GM12878 (cell line): ENCODE measurements around the gene AFAP1L2. TPM values are rescaled to one million over a fixed set of nuclear protein-coding genes. Genes with fewer than 3 reads are reported as not detected.

Experiments
- ATAC-seq: fragments of 200-7000 bp; cut with Tn5 transposase; 3 replicates; pipeline ENCODE4 v1.9.1; 2020; ENCODE audit warnings: mild to moderate bottlenecking, moderate library complexity
- BruUV-seq: library from RNA; stranded (reverse); fragments of 400-500 nt; replicated peaks from 2 replicates; lab custom pipeline; 2021; lab: Mats Ljungman, UMichigan
- CTCF ChIA-PET: fragments of 300-600 bp; sonication (Branson Sonifier 250); formaldehyde crosslinking; extraction: SDS; loops from one replicate; lab custom pipeline; 2021; ENCODE audit warnings: inconsistent platforms; lab: Yijun Ruan, JAX
- POLR2A ChIA-PET: fragments of 350-600 bp; formaldehyde crosslinking; extraction: SDS; loops from one replicate; lab custom pipeline; 2021; ENCODE audit warnings: inconsistent platforms; lab: Charles Lee
- RAD21 ChIA-PET: fragments of 300-600 bp; sonication (Branson Sonifier 250); formaldehyde crosslinking; loops from one replicate; lab custom pipeline; 2023; ENCODE audit warnings: antibody characterized with exemption; ENCODE audit not compliant: unreplicated experiment; lab: Charles Lee
- SMC1A ChIA-PET: fragments of 300-600 bp; sonication (Branson Sonifier 250); formaldehyde crosslinking; loops from one replicate; lab custom pipeline; 2023; ENCODE audit not compliant: unreplicated experiment, uncharacterized antibody; lab: Charles Lee
- DNase-seq: peaks from one replicate; pipeline ENCODE4 v3.0.0-alpha.2; 2011; ENCODE audit warnings: low read depth, low spot score
- FAIRE-seq: peaks from 3 replicates; lab custom pipeline; 2011; peaks lifted over from hg19 to GRCh38; lab: Jason Lieb, UNC
- H2AFZ ChIP-seq: 2 replicates; pipeline ENCODE4 v1.6.0; 2011; ENCODE audit warnings: low read depth, low read length, control low read depth; ENCODE audit not compliant: control insufficient read depth
- H3K27ac ChIP-seq: 2 replicates; pipeline ENCODE4 v1.5.1; 2011; ENCODE audit warnings: control low read depth; ENCODE audit not compliant: control insufficient read depth, insufficient read depth
- H3K27me3 ChIP-seq, 2 experiments: replicated peaks in 1 of 2; 2 replicates each; pipeline versions ENCODE4 v1.6.0 to v1.6.1; 2011; ENCODE audit warnings: low read length in 1 of 2; ENCODE audit not compliant: control insufficient read depth in 2 of 2, insufficient read depth in 2 of 2
- H3K36me3 ChIP-seq, 2 experiments: 2 replicates each; pipeline ENCODE4 v1.5.1; 2011; ENCODE audit warnings: low read length in 1 of 2; ENCODE audit not compliant: control insufficient read depth in 2 of 2, insufficient read depth in 2 of 2
- H3K4me1 ChIP-seq: 2 replicates; pipeline ENCODE4 v1.6.1; 2011; ENCODE audit warnings: mild to moderate bottlenecking, low read length, moderate library complexity, mixed read lengths; ENCODE audit not compliant: control insufficient read depth, insufficient read depth
- H3K4me2 ChIP-seq: 2 replicates; pipeline ENCODE4 v1.6.0; 2011; ENCODE audit warnings: control low read depth; ENCODE audit not compliant: control insufficient read depth, insufficient read depth
- H3K4me3 ChIP-seq: fragments of 200-600 bp; sonication (generic); 2 replicates; pipeline ENCODE4 v1.5.1; 2016
- H3K79me2 ChIP-seq: 2 replicates; pipeline ENCODE4 v1.6.0; 2011; ENCODE audit warnings: low read length; ENCODE audit not compliant: control insufficient read depth, insufficient read depth
- H3K9ac ChIP-seq: 2 replicates; pipeline ENCODE4 v1.8.0; 2011; ENCODE audit warnings: low read length, control low read depth, mixed read lengths; ENCODE audit not compliant: control insufficient read depth, insufficient read depth
- H3K9me3 ChIP-seq: replicated peaks from 3 replicates; pipeline ENCODE4 v1.5.1; 2011; ENCODE audit warnings: mild to moderate bottlenecking, low read length; ENCODE audit not compliant: control insufficient read depth, insufficient read depth
- H4K20me1 ChIP-seq: 2 replicates; pipeline ENCODE4 v1.6.0; 2011; ENCODE audit not compliant: control insufficient read depth, insufficient read depth
- BCL3 ChIP-seq: IDR thresholded peaks from 2 replicates; pipeline ENCODE4 v1.6.1; 2011; ENCODE audit warnings: borderline replicate concordance, low read depth, mild to moderate bottlenecking, moderate library complexity, low read length; ENCODE audit not compliant: insufficient read depth, poor library complexity, severe bottlenecking
- CTCF ChIP-seq, 3 experiments: IDR thresholded peaks in 2 of 3; conservative IDR thresholded peaks in 1 of 3; 2 replicates each; pipeline ENCODE4 v1.5.1; 2011; ENCODE audit warnings: low read depth in 3 of 3, low read length in 3 of 3, mild to moderate bottlenecking in 3 of 3, control low read depth in 2 of 3, moderate library complexity in 2 of 3, inconsistent platforms in 1 of 3, mixed read lengths in 1 of 3; ENCODE audit not compliant: control insufficient read depth in 2 of 3, insufficient read depth in 1 of 3; ENCODE audit errors: extremely low read depth in 1 of 3
- LARP7 ChIP-seq: fragments of 450-650 bp; IDR thresholded peaks from 2 replicates; pipeline ENCODE4 v1.6.1; 2017; ENCODE audit warnings: mild to moderate bottlenecking
- RB1 ChIP-seq: fragments of 450-650 bp; formaldehyde crosslinking; IDR thresholded peaks from 2 replicates; pipeline ENCODE4 v1.6.1; 2017; ENCODE audit warnings: mild to moderate bottlenecking, borderline replicate concordance
- SREBF1 ChIP-seq: IDR thresholded peaks from 2 replicates; pipeline ENCODE4 v1.6.1; 2012; ENCODE audit warnings: mild to moderate bottlenecking, low read length
- WGBS: methylation state at CpG from one replicate; pipeline ENCODE4 v1.1.6; 2016; ENCODE audit warnings: low lambda C conversion rate; ENCODE audit not compliant: insufficient replicate concordance, insufficient coverage; ENCODE audit errors: missing lambda C conversion rate; 5-methylcytosine and 5-hydroxymethylcytosine counted together
- in situ Hi-C: fragments of 300-500 bp; cut with MboI; formaldehyde crosslinking; loops from 9 replicates; pipeline ENCODE4 v1.14.3; 2018; ENCODE audit warnings: mixed read lengths
- intact Hi-C: fragments of 100-400 bp; cut with micrococcal nuclease; formaldehyde crosslinking; loops from one replicate; pipeline ENCODE4 v1.14.2; 2022; ENCODE audit not compliant: unreplicated experiment
- polyA plus RNA-seq, 11 experiments: library from polyadenylated mRNA; depleted of rRNA in 4 of 11; unstranded in 6 of 11; stranded (reverse) in 5 of 11; fragments of >200 nt; fragmentation: Nextera tagmentation in 4 of 11; fragmentation: Illumina TruSeq in 1 of 11; extraction: Ambion mirVana in 4 of 11; extraction: Trizol in 1 of 11; gene quantifications; 1 replicate in 1 of 11; 2 replicates in 10 of 11; pipeline versions ENCODE4 v1.2.1 to v1.2.3, GENCODE V29; 2011 to 2016; ENCODE audit warnings: inconsistent platforms in 2 of 11, missing spikeins in 2 of 11, low read depth in 1 of 11
- total RNA-seq, 4 experiments: library from RNA; depleted of rRNA in 3 of 4; stranded (reverse); fragments of >200 nt in 3 of 4; fragmentation: Illumina TruSeq in 1 of 4; extraction: Trizol in 1 of 4; gene quantifications; 2 replicates each; pipeline versions ENCODE4 v1.2.1 to v1.2.3, GENCODE V29; 2013 to 2021
- TF ChIP-seq, protein P1 (sequence below): fragments of 150-350 bp; IDR thresholded peaks from 2 replicates; pipeline ENCODE4 v1.6.1; 2014; ENCODE audit warnings: mild to moderate bottlenecking, low read depth, low read length

AFAP1L2 gene
- total and polyA plus RNA-seq, 10 of the 15 experiments (the other 5 are each of a cell fraction or from before 2014, with no cell fraction given): 0.03 to 4.0 (median 0.34) TPM

DNA sequence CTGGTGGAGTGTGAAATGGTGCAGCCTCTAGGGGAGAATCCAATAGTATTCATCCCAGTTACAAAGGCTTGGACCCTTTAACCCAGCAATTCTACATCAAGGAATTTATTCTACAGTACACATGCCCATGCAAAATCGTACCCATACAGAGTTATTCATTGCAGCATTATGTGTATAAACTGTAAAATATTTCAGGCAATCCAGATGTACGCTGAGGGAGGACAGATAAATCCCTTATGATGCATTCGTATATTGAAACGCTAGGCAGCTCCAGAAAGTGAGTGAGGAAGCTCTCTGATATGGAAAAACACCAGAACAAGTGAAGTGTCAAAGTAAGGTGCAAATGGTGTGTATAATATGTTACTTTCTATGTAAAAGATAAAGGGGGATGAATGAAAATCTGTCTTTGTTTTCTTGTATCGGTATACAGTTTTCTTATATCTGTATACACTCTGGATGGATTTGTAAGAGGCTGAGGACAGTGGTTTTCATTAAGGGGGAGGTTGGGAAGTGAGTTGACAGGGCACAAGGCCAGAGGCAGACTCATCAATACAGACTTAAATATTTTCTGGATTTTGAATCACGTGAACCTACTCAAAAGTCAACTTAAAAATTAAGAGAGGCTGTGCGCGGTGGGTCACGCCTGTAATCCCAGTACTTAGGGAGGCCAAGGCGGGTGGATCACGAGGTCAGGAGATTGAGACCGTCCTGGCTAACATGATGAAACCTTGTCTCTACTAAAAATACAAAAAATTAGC is 148.1 kb downstream of the AFAP1L2 start:
- Histone ChIP-seq H4K20me1 (no peaks in the 10 kb centered on the region), H3K79me2 (no peaks in the 10 kb centered on the region), H3K4me1 (peaks cover 2% of the 10 kb centered on the region; the same call in 1 of the 2 replicates), H3K27ac (no peak overlapping the region), H3K4me2 (no peak overlapping the region)
- WGBS: 28% methylated on average over 12 of the region's 12 CpGs
- SMC1A ChIA-PET: interaction anchor here (1.1 kb wide), 1 partner anchor 458 kb away, joined by 3 read pairs; no protein-coding TSS in a partner anchor
- DNase-seq: no peak
- intact Hi-C loops: no loop called here
- TF ChIP-seq RB1: no peak
- no peak for TF ChIP-seq SREBF1
- TF ChIP-seq LARP7: no peak
- TF ChIP-seq, protein P1, sequence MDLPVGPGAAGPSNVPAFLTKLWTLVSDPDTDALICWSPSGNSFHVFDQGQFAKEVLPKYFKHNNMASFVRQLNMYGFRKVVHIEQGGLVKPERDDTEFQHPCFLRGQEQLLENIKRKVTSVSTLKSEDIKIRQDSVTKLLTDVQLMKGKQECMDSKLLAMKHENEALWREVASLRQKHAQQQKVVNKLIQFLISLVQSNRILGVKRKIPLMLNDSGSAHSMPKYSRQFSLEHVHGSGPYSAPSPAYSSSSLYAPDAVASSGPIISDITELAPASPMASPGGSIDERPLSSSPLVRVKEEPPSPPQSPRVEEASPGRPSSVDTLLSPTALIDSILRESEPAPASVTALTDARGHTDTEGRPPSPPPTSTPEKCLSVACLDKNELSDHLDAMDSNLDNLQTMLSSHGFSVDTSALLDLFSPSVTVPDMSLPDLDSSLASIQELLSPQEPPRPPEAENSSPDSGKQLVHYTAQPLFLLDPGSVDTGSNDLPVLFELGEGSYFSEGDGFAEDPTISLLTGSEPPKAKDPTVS: no peak
- no peak for TF ChIP-seq CTCF (IDR thresholded peaks at IDR 0.05 in 2 of 3, conservative IDR thresholded peaks at IDR 0.05 in 1 of 3; ENCODE audit: control insufficient read depth in 2 of 3, extremely low read depth in 1 of 3, insufficient read depth in 1 of 3, low read depth in 3 of 3, low read length in 3 of 3)
- TF ChIP-seq BCL3: no peak
- TF ChIP-seq, all 136 proteins: peak for 0
- ATAC-seq (no peak), FAIRE-seq (no peak)
- no peak overlapping the region for H3K9ac ChIP-seq
- ChIA-PET RAD21 (no interaction called here), CTCF (interaction anchor here (1.5 kb wide), 1 partner anchor 48 kb away, joined by 4 read pairs; no protein-coding TSS in a partner anchor), POLR2A (no interaction called here)
- no peaks in the 10 kb centered on the region for H3K27me3 ChIP-seq
- no peaks in the 10 kb centered on the region for H3K36me3 ChIP-seq
- BruUV-seq: no TSS peak
- no peak overlapping the region for H2AFZ ChIP-seq
- H3K9me3 ChIP-seq: no peaks in the 10 kb centered on the region
- no peak overlapping the region for H3K4me3 ChIP-seq
- in situ Hi-C loops: no loop called here
